Head of caudate nucleus (tissue), 42 donors: ENCODE data around the gene TLE1.
A peak's percentile ranks its signal among the peaks of the same experiment; 100 is the strongest.

Experiments used
- DNase-seq, 42 donors: peaks; one replicate each; pipeline versions ENCODE4 v3.0.0 to v3.0.0-alpha.2; 2020 to 2021; ENCODE audit warnings: mixed read lengths in 7 of 42
- intact Hi-C: fragments of 100-400 bp; cut with DNase I; formaldehyde crosslinking; loops from one replicate; pipeline ENCODE4 v1.15.0; 2022

The TLE1 gene

GRCh38 chr9:81633952-81634854, 55.1 kb downstream of the TLE1 start:
- DNase-seq: peak in 23 of 42 donors; percentile 14 to 78 (median 42)
- intact Hi-C loops: no loop called here

GRCh38 chr9:81632599-81632998, 56.7 kb downstream of the TLE1 start:
- no peak for DNase-seq

GRCh38 chr9:81631218-81631745, 58.1 kb downstream of the TLE1 start:
- intact Hi-C loops: no loop called here
- no peak for DNase-seq

More at GRCh38 chr9:81632599-81632998, 56.7 kb downstream of the TLE1 start:
- intact Hi-C loops: no loop called here

GRCh38 chr9:81629440-81629839, 59.9 kb downstream of the TLE1 start:
- intact Hi-C loops: no loop called here
- no peak for DNase-seq

- DNase-seq: no peak
- intact Hi-C loops: no loop called here
Measured at GRCh38 chr9:81628897-81629296, 60.5 kb downstream of the TLE1 start.

- intact Hi-C loops: no loop called here
- DNase-seq: no peak
Measured at GRCh38 chr9:81627481-81627880, 61.9 kb downstream of the TLE1 start.

- DNase-seq: no peak
- intact Hi-C loops: no loop called here
Measured at GRCh38 chr9:81626511-81626910, 62.8 kb downstream of the TLE1 start.

- no peak for DNase-seq
- intact Hi-C loops: no loop called here
Measured at GRCh38 chr9:81625969-81626368, 63.4 kb downstream of the TLE1 start.

GRCh38 chr9:81623778-81624177, 65.6 kb downstream of the TLE1 start:
- intact Hi-C loops: no loop called here
- no peak for DNase-seq

GRCh38 chr9:81622471-81623255, 66.7 kb downstream of the TLE1 start:
- intact Hi-C loops: no loop called here
- DNase-seq: no peak

- intact Hi-C loops: no loop called here
- no peak for DNase-seq
Measured at GRCh38 chr9:81621785-81622259, 67.5 kb downstream of the TLE1 start.

- intact Hi-C loops: no loop called here
- DNase-seq: no peak
Measured at GRCh38 chr9:81621118-81621517, 68.2 kb downstream of the TLE1 start.

GRCh38 chr9:81620002-81620390, 69.4 kb downstream of the TLE1 start:
- intact Hi-C loops: no loop called here
- DNase-seq: no peak

GRCh38 chr9:81619353-81620001, 69.9 kb downstream of the TLE1 start:
- DNase-seq: no peak
- intact Hi-C loops: no loop called here

- DNase-seq: no peak
- intact Hi-C loops: no loop called here
Measured at GRCh38 chr9:81618923-81619322, 70.4 kb downstream of the TLE1 start.

GRCh38 chr9:81616141-81616540, 73.2 kb downstream of the TLE1 start:
- intact Hi-C loops: no loop called here
- DNase-seq: no peak

GRCh38 chr9:81614335-81614734, 75.0 kb downstream of the TLE1 start:
- intact Hi-C loops: no loop called here
- DNase-seq: no peak

GRCh38 chr9:81613002-81613812, 76.1 kb downstream of the TLE1 start:
- DNase-seq: peak in 20 of 42 donors; percentile 15 to 67 (median 47)
- intact Hi-C loops: no loop called here

GRCh38 chr9:81611664-81612063, 77.7 kb downstream of the TLE1 start:
- no peak for DNase-seq
- intact Hi-C loops: no loop called here
